CD4-positive, alpha-beta T cell treated with Interleukin-10 for 1 hour (primary cell): ENCODE measurements around the gene GALK2.

Experiments
- DNase-seq: peaks from one replicate; pipeline ENCODE4 v3.0.0-alpha.2; 2020

GALK2 gene

GRCh38 chr15:49366496-49366895 is 196.4 kb downstream of the GALK2 start:
- no peak for DNase-seq

- DNase-seq: no peak
These were observed 200.7 kb downstream of the GALK2 start for GRCh38 chr15:49370782-49371181.

- no peak for DNase-seq
These were observed 202.3 kb downstream of the GALK2 start for GRCh38 chr15:49372366-49372765.

- no peak for DNase-seq
These were observed 209.9 kb downstream of the GALK2 start for GRCh38 chr15:49379996-49380395.

- DNase-seq: no peak
These were observed 210.9 kb downstream of the GALK2 start for GRCh38 chr15:49380912-49381311.
